ENCODE measurements around the gene ZBTB20.

GRCh38 chr3:114596147-114596546, 550.9 kb downstream of the ZBTB20 start:
- no peak for TF ChIP-seq CTCF (IDR thresholded peaks at IDR 0.05)
- no peak for TF ChIP-seq EZH2 (IDR thresholded peaks at IDR 0.05; ENCODE audit: borderline replicate concordance, insufficient read depth, low read depth, low read length, poor library complexity, severe bottlenecking)

All from B cell (primary cell).